Measurements from ENCODE around the gene PIGB. TPM values are rescaled to one million over a fixed set of nuclear protein-coding genes. Genes with fewer than 3 reads are reported as not detected.
"Not testable (repeated sequence)": the region's sequence is repeated elsewhere in the genome, so short reads cannot be mapped to it uniquely, and the experiment has no call there.

The PIGB gene
- total and polyA plus RNA-seq, 2 donors from 2014 or later = 17.4 to 17.6 TPM

DNA sequence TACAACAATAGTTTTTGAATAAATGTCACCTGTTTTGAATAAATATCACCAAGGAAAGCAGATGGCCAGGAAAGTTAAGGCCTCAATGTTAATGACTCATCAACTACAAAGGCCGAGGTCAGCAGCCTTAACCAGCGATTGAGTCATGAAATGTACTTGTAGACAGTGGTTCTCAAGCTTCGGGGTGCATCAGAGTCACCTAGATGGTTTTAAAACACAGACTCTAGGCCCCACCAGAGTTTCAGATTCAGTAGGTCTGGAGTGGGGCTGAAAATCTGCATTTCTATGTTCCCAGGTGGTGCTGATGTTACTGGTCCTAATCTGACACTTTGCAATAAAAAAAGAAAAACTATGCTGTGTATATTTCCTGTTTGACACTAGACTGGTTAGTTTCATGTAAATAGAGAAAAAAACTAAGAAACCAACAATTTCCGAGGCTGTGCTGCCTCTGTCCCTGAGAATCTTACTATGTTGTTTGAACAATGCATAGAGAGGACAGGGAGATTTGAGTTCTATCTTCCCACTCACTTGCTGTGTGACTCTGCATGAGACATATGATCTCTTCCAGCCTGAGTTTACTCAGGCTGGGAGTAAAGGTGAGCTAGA is 39.2 kb upstream of the PIGB start:
- intact Hi-C loops (cut with DNase I) = no loop called here
- no peak overlapping the region for H3K9ac ChIP-seq (ENCODE audit: low read length in 3 of 3)
- no peak overlapping the region for H3K4me3 ChIP-seq (ENCODE audit: low read length in 3 of 3)
- no peaks in the 10 kb centered on the region for H3K36me3 ChIP-seq (ENCODE audit: control insufficient read depth in 2 of 3, insufficient read depth in 3 of 3, low read length in 3 of 3)
- no peak overlapping the region for H3K27ac ChIP-seq (ENCODE audit: low read depth in 2 of 2, low read length in 2 of 2)
- no peak for TF ChIP-seq CTCF (IDR thresholded peaks at IDR 0.05; ENCODE audit: borderline replicate concordance, extremely low read depth, insufficient read depth)
- H3K9me3 ChIP-seq (ENCODE audit: control insufficient read depth in 2 of 3, insufficient read depth in 1 of 3, low read length in 3 of 3) = no peaks in the 10 kb centered on the region
- H3K4me1 ChIP-seq (ENCODE audit: control insufficient read depth in 2 of 3, insufficient read depth in 2 of 3, low read depth in 1 of 3, low read length in 3 of 3) = no peaks in the 10 kb centered on the region
- DNase-seq (no peak), FAIRE-seq (no peak)
- no peaks in the 10 kb centered on the region for H3K27me3 ChIP-seq (ENCODE audit: control insufficient read depth, insufficient read depth, low read length)

DNA sequence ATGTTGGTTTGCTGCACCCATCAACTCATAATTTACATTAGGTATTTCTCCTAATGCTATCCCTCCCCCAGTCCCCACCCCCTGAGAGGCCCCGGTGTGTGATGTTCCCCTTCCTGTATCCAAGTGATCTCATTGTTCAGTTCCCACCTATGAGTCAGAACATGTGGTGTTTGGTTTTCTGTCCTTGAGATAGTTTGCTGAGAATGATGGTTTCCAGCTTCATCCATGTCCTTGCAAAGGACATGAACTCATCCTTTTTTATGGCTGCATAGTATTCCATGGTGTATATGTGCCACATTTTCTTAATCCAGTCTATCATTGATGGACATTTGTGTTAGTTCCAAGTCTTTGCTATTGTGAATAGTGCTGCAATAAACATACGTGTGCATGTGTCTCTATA is 38.4 kb upstream of the PIGB start:
- DNase-seq; H3K4me1 ChIP-seq (ENCODE audit: control insufficient read depth in 2 of 3, insufficient read depth in 2 of 3, low read depth in 1 of 3, low read length in 3 of 3); H3K9ac ChIP-seq (ENCODE audit: low read length in 3 of 3); H3K9me3 ChIP-seq (ENCODE audit: control insufficient read depth in 2 of 3, insufficient read depth in 1 of 3, low read length in 3 of 3); FAIRE-seq; H3K36me3 ChIP-seq (ENCODE audit: control insufficient read depth in 2 of 3, insufficient read depth in 3 of 3, low read length in 3 of 3); H3K27ac ChIP-seq (ENCODE audit: low read depth in 2 of 2, low read length in 2 of 2); intact Hi-C loops (cut with DNase I); H3K4me3 ChIP-seq (ENCODE audit: low read length in 3 of 3); H3K27me3 ChIP-seq (ENCODE audit: control insufficient read depth, insufficient read depth, low read length): not testable (repeated sequence)

GRCh38 chr15:55281517-55282228 is 37.3 kb upstream of the PIGB start:
- FAIRE-seq (no peak), DNase-seq (no peak)
- intact Hi-C loops (cut with DNase I) = no loop called here
- Histone ChIP-seq H3K27ac (ENCODE audit: low read depth in 2 of 2, low read length in 2 of 2) (no peak overlapping the region), H3K4me3 (ENCODE audit: low read length in 3 of 3) (no peak overlapping the region), H3K9ac (ENCODE audit: low read length in 3 of 3) (no peak overlapping the region), H3K27me3 (ENCODE audit: control insufficient read depth, insufficient read depth, low read length) (no peaks in the 10 kb centered on the region), H3K4me1 (ENCODE audit: control insufficient read depth in 2 of 3, insufficient read depth in 2 of 3, low read depth in 1 of 3, low read length in 3 of 3) (no peaks in the 10 kb centered on the region), H3K36me3 (ENCODE audit: control insufficient read depth in 2 of 3, insufficient read depth in 3 of 3, low read length in 3 of 3) (peaks cover 0 to 2% (median 0%) of the 10 kb centered on the region in 3 donors), H3K9me3 (ENCODE audit: control insufficient read depth in 2 of 3, insufficient read depth in 1 of 3, low read length in 3 of 3) (no peaks in the 10 kb centered on the region)
- no peak for TF ChIP-seq CTCF (IDR thresholded peaks at IDR 0.05; ENCODE audit: borderline replicate concordance, extremely low read depth, insufficient read depth)

DNA sequence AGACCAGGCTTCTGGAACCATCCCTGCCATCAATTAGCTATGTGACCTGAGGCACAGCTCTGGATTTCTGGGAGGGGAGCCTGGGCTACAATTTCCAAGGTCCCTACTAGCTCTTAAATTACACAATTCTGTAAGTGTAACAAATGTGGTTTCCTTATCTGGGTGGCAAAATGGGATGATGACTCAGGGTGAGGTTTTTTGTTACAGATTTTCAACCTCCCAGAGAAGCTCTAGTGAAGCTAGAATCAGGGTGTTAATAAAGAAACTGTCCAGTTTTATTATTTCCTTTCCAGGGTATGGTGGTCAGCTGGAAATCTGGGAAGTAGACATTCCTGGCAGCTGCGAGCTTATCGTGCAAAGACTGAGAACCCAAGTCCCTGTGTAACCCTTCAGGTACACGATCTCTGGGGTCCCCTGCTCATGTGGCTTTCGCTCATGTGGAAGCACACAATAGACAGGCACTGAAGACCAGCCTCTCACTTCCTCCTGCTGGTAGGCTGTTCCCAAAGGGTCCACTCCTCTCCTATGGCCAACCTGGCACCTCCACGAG is 36.7 kb upstream of the PIGB start:
- intact Hi-C loops (cut with DNase I) = no loop called here
- H3K9me3 ChIP-seq (ENCODE audit: control insufficient read depth in 2 of 3, insufficient read depth in 1 of 3, low read length in 3 of 3) = no peaks in the 10 kb centered on the region
- H3K4me1 ChIP-seq (ENCODE audit: control insufficient read depth in 2 of 3, insufficient read depth in 2 of 3, low read depth in 1 of 3, low read length in 3 of 3) = no peaks in the 10 kb centered on the region
- H3K27me3 ChIP-seq (ENCODE audit: control insufficient read depth, insufficient read depth, low read length) = no peaks in the 10 kb centered on the region
- FAIRE-seq (no peak), DNase-seq (no peak)
- peaks cover 0 to 2% (median 0%) of the 10 kb centered on the region in 3 donors for H3K36me3 ChIP-seq (ENCODE audit: control insufficient read depth in 2 of 3, insufficient read depth in 3 of 3, low read length in 3 of 3)
- no peak overlapping the region for H3K4me3 ChIP-seq (ENCODE audit: low read length in 3 of 3)
- H3K27ac ChIP-seq (ENCODE audit: low read depth in 2 of 2, low read length in 2 of 2) = no peak overlapping the region
- TF ChIP-seq CTCF (IDR thresholded peaks at IDR 0.05; ENCODE audit: borderline replicate concordance, extremely low read depth, insufficient read depth) = no peak
- H3K9ac ChIP-seq (ENCODE audit: low read length in 3 of 3) = no peak overlapping the region
